HCT116 (cell line): ENCODE measurements around the gene BUB3. TPM values are rescaled to one million over a fixed set of nuclear protein-coding genes. Genes with fewer than 3 reads are reported as not detected.

Experiments
- ATAC-seq: fragments of 200-7000 bp; cut with Tn5 transposase; 2 replicates; pipeline ENCODE4 v1.9.1; 2020; ENCODE audit warnings: mild to moderate bottlenecking, moderate library complexity
- BruUV-seq: library from RNA; stranded (reverse); fragments of 400-500 nt; replicated peaks from 2 replicates; lab custom pipeline; 2021; lab: Mats Ljungman, UMichigan
- CTCF ChIA-PET: fragments of 300-600 bp; sonication (Branson Sonifier 250); formaldehyde crosslinking; loops from one replicate; lab custom pipeline; 2021; ENCODE audit warnings: antibody characterized with exemption; lab: Charles Lee
- POLR2A ChIA-PET: fragments of 300-600, 350-600 bp; sonication (Branson Sonifier 250); formaldehyde crosslinking; loops from one replicate; lab custom pipeline; 2021; ENCODE audit warnings: antibody characterized with exemption; lab: Charles Lee
- RAD21 ChIA-PET, 2 experiments: fragments of 300-600 bp; sonication (Branson Sonifier 250); formaldehyde crosslinking; loops; one replicate each; lab custom pipeline; 2023; ENCODE audit warnings: low total read pairs in 2 of 2; ENCODE audit not compliant: uncharacterized antibody in 2 of 2, unreplicated experiment in 2 of 2, low non-redundant PET in 1 of 2; lab: Charles Lee
- DNase-seq: peaks from one replicate; pipeline ENCODE4 v3.0.0-alpha.2; 2010; ENCODE audit warnings: low read depth, low spot score
- H2AFZ ChIP-seq: fragments of 200-600 bp; shearing (Covaris generic), sonication (generic); 2 replicates; pipeline ENCODE4 v1.6.1; 2017; ENCODE audit warnings: low read depth, mixed run types, mixed read lengths, antibody characterized with exemption, low read length; ENCODE audit not compliant: poor library complexity, severe bottlenecking
- H3K27ac ChIP-seq: 2 replicates; pipeline ENCODE4 v1.5.1; 2012; ENCODE audit warnings: low read depth, low read length
- H3K27me3 ChIP-seq: fragments of 200-600 bp; sonication (generic); 2 replicates; pipeline ENCODE4 v1.6.1; 2016; ENCODE audit warnings: mixed run types, low read length, mixed read lengths; ENCODE audit not compliant: insufficient read depth
- H3K36me3 ChIP-seq, 2 experiments: fragments of 200-500 bp in 1 of 2; fragments of 200-600 bp in 1 of 2; sonication (Bioruptor generic) in 1 of 2; sonication (generic) in 1 of 2; 2 replicates each; pipeline versions ENCODE4 v1.5.1 to v1.6.1; 2014 to 2016; ENCODE audit warnings: low read length in 2 of 2, inconsistent platforms in 1 of 2, mixed read lengths in 1 of 2, mixed run types in 1 of 2; ENCODE audit not compliant: insufficient read depth in 2 of 2, control insufficient read depth in 1 of 2
- H3K4me1 ChIP-seq, 2 experiments: fragments of 200-600 bp in 1 of 2; sonication (generic) in 1 of 2; 2 replicates each; pipeline versions ENCODE4 v1.5.1 to v1.6.1; 2012 to 2017; ENCODE audit warnings: low read length in 2 of 2, inconsistent platforms in 1 of 2, mild to moderate bottlenecking in 1 of 2, mixed read lengths in 1 of 2, mixed run types in 1 of 2, moderate library complexity in 1 of 2; ENCODE audit not compliant: insufficient read depth in 2 of 2, control insufficient read depth in 1 of 2
- H3K4me2 ChIP-seq: fragments of 200-600 bp; sonication (generic); 2 replicates; pipeline ENCODE4 v1.6.1; 2017; ENCODE audit warnings: mixed run types, low read length, mixed read lengths
- H3K4me3 ChIP-seq, 2 experiments: fragments of 200-600 bp in 1 of 2; sonication (generic) in 1 of 2; replicated peaks in 1 of 2; 2 replicates each; pipeline ENCODE4 v1.5.1; 2011 to 2016; ENCODE audit warnings: low read length in 2 of 2, control low read depth in 1 of 2, low read depth in 1 of 2, mild to moderate bottlenecking in 1 of 2, mixed read lengths in 1 of 2, mixed run types in 1 of 2
- H3K79me2 ChIP-seq: fragments of 200-600 bp; sonication (generic); 2 replicates; pipeline ENCODE4 v1.6.1; 2017; ENCODE audit warnings: mild to moderate bottlenecking, mixed run types, low read length, moderate library complexity, mixed read lengths; ENCODE audit not compliant: insufficient read depth
- H3K9ac ChIP-seq: fragments of 200-600 bp; sonication (generic); 2 replicates; pipeline ENCODE4 v1.6.1; 2016; ENCODE audit warnings: low read length, mixed read lengths
- H3K9me2 ChIP-seq: fragments of 200-600 bp; sonication (generic), shearing (Covaris generic); 2 replicates; pipeline ENCODE4 v1.6.1; 2017; ENCODE audit warnings: mixed run types, mild to moderate bottlenecking, moderate library complexity; ENCODE audit not compliant: insufficient read depth
- H3K9me3 ChIP-seq, 2 experiments: fragments of 200-500 bp in 1 of 2; fragments of 200-600 bp in 1 of 2; sonication (Bioruptor generic) in 1 of 2; sonication (generic) in 1 of 2; 2 replicates each; pipeline ENCODE4 v1.6.1; 2014 to 2017; ENCODE audit warnings: low read length in 2 of 2, mixed read lengths in 2 of 2, inconsistent platforms in 1 of 2, low read depth in 1 of 2, mild to moderate bottlenecking in 1 of 2, mixed run types in 1 of 2, moderate library complexity in 1 of 2; ENCODE audit not compliant: control insufficient read depth in 1 of 2, insufficient read depth in 1 of 2
- H4K20me1 ChIP-seq: fragments of 200-600 bp; sonication (generic), shearing (Covaris generic); 2 replicates; pipeline ENCODE4 v1.6.1; 2017; ENCODE audit warnings: mixed run types, mild to moderate bottlenecking, moderate library complexity; ENCODE audit not compliant: insufficient read depth
- CTCF ChIP-seq, 3 experiments: fragments of 200-600 bp in 1 of 3; sonication (generic) in 1 of 3; IDR thresholded peaks in 2 of 3; conservative IDR thresholded peaks in 1 of 3; 2 replicates each; pipeline ENCODE4 v1.5.1; 2012 to 2017; ENCODE audit warnings: low read depth in 2 of 3, low read length in 2 of 3, antibody characterized with exemption in 1 of 3, borderline replicate concordance in 1 of 3, control low read depth in 1 of 3, mild to moderate bottlenecking in 1 of 3, mixed read lengths in 1 of 3, mixed run types in 1 of 3, moderate library complexity in 1 of 3; ENCODE audit not compliant: insufficient read depth in 1 of 3
- EGR1 ChIP-seq: IDR thresholded peaks from 2 replicates; pipeline ENCODE4 v1.6.1; 2012; ENCODE audit warnings: low read depth
- POLR2A ChIP-seq: IDR thresholded peaks from 2 replicates; pipeline ENCODE4 v1.7.0; 2011; ENCODE audit warnings: borderline replicate concordance; ENCODE audit not compliant: insufficient read depth, insufficient read length; ENCODE audit errors: extremely low read depth
- intact Hi-C: fragments of 100-400 bp; cut with micrococcal nuclease; formaldehyde crosslinking; loops from 2 replicates; pipeline ENCODE4 v1.10.0; 2022
- total RNA-seq: library from RNA; stranded (reverse); gene quantifications from one replicate; pipeline ENCODE4 v1.2.1, GENCODE V29; 2021; ENCODE audit not compliant: unreplicated experiment

The BUB3 gene
- total RNA-seq, 1 experiment from 2014 or later: 271 TPM

- TF ChIP-seq CTCF (IDR thresholded peaks at IDR 0.05 in 2 of 3, conservative IDR thresholded peaks at IDR 0.05 in 1 of 3; ENCODE audit: borderline replicate concordance in 1 of 3, insufficient read depth in 1 of 3, low read depth in 2 of 3, low read length in 2 of 3): peak; percentile 92 to 99 (median 98)
- TF ChIP-seq, all 23 proteins: peak for 5
Measured at GRCh38 chr10:123132576-123133477, 21.4 kb upstream of the BUB3 start (continued).

- TF ChIP-seq EGR1: no peak
- no peak for TF ChIP-seq POLR2A
Measured at GRCh38 chr10:123133541-123134342, 20.5 kb upstream of the BUB3 start.

More at GRCh38 chr10:123133541-123134342, 20.5 kb upstream of the BUB3 start:
- H3K79me2 ChIP-seq: no peaks in the 10 kb centered on the region
- no peaks in the 10 kb centered on the region for H3K27me3 ChIP-seq
- peaks cover 0 to 18% of the 10 kb centered on the region in 2 experiments; a peak in 2 of 4 replicates for H3K4me1 ChIP-seq
- DNase-seq (no peak), ATAC-seq (peak; percentile 1; the same call in 1 of the 2 replicates)
- peak overlapping the region; percentile 79 for H3K4me2 ChIP-seq
- H3K4me3 ChIP-seq: peak overlapping the region in 1 of 2 experiments; percentile 43; a peak in 1 of 4 replicates
- H3K9ac ChIP-seq: no peak overlapping the region
- peak overlapping the region; percentile 83 for H2AFZ ChIP-seq
- H3K9me3 ChIP-seq: no peaks in the 10 kb centered on the region
- H3K9me2 ChIP-seq: no peaks in the 10 kb centered on the region
- intact Hi-C loops: loop anchor here (1.0 to 2.0 kb wide), 3 partner anchors 91 to 426 kb away; no protein-coding TSS in a partner anchor
- no peak overlapping the region for H3K27ac ChIP-seq
- BruUV-seq: no TSS peak
- ChIA-PET CTCF (interaction anchor here (0.6 to 3.1 kb wide), 7 partner anchors 9 to 1316 kb away, joined by 3 to 15 read pairs (median 3); partner anchors contain the start of gene BUB3), RAD21 (no interaction called here), POLR2A (no interaction called here)
- no peaks in the 10 kb centered on the region for H4K20me1 ChIP-seq
- H3K36me3 ChIP-seq: no peaks in the 10 kb centered on the region
